A673 (cell line): ENCODE results near the gene MAST4.

Source experiments
- CTCF ChIP-seq: fragments of 300-800, 200-600 bp; sonication (generic); conservative IDR thresholded peaks from 2 replicates; pipeline ENCODE4 v1.5.1; 2017; ENCODE audit warnings: low read depth, mild to moderate bottlenecking, antibody characterized with exemption, low read length, moderate library complexity, mixed read lengths
- EZH2 ChIP-seq: fragments of 200-600 bp; sonication (generic); IDR thresholded peaks from 2 replicates; pipeline ENCODE4 v1.6.1; 2017; ENCODE audit warnings: borderline replicate concordance, low read depth, mild to moderate bottlenecking, mixed read lengths, antibody characterized with exemption, low read length; ENCODE audit not compliant: poor library complexity, severe bottlenecking

DNA sequence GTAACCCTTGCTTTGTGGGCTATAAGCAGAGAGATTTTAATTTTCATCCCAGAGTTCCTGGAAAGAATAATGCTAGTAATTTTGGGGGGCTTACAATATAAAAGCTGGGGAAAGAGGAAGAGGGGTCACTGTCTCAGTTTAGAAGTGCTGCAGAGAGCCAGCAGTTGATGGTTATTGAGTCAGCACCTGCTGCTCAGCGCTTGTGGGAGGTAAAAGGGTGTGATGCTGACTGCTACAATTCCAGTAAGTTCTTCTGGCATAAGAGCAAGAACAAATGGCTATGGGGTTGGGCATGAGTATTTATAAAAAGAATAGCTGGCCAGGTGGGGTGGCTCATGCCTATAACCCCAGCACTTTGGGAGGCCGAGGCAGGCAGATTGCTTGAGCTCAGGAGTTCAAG lies 88.5 kb downstream of the MAST4 start:
- no peak for TF ChIP-seq CTCF
- TF ChIP-seq EZH2: no peak
